Measurements from ENCODE around the gene TAF15.

Gene TAF15

GRCh38 chr17:35808962-35809854, at the start of gene TAF15:
TSS of gene TAF15 (plus strand) at chr17:35809484. CDS start at chr17:35809570, 86 bp downstream.
- DNase-seq (ENCODE audit: low read depth, low spot score) = peak; percentile 91
- no peaks in the 10 kb centered on the region for H3K9me3 ChIP-seq (ENCODE audit: control insufficient read depth, insufficient read depth, low read length)
- no peaks in the 10 kb centered on the region for H3K27me3 ChIP-seq (ENCODE audit: control insufficient read depth, insufficient read depth, low read length)
- no CpG with 5 or more reads among the region's 71 CpGs for WGBS (ENCODE audit: insufficient coverage, insufficient read length)
- H3K27ac ChIP-seq (ENCODE audit: low read length) = no peak within 1 kb of the TSS
- H3K4me3 ChIP-seq (ENCODE audit: low read length) = peak within 1 kb of the TSS; percentile 77
- H3K36me3 ChIP-seq (ENCODE audit: control insufficient read depth, insufficient read depth, low read length) = no peaks in the 10 kb centered on the region
- H3K4me1 ChIP-seq (ENCODE audit: control insufficient read depth, insufficient read depth, low read length) = no peaks in the 10 kb centered on the region

GRCh38 chr17:35760587-35760986, 48.7 kb upstream of the TAF15 start, which contains the start of gene C17orf50:
TSS of gene C17orf50 (plus strand) at chr17:35760887. CDS start at chr17:35760942, 55 bp downstream.
- H3K27ac ChIP-seq (ENCODE audit: low read length) = no peak within 1 kb of the TSS
- WGBS (ENCODE audit: insufficient coverage, insufficient read length) = no CpG with 5 or more reads among the region's 1 CpG

GRCh38 chr17:35761601-35762000, 47.7 kb upstream of the TAF15 start:
- no CpG with 5 or more reads among the region's 5 CpGs for WGBS (ENCODE audit: insufficient coverage, insufficient read length)
- no peaks in the 10 kb centered on the region for H3K27me3 ChIP-seq (ENCODE audit: control insufficient read depth, insufficient read depth, low read length)
- H3K4me1 ChIP-seq (ENCODE audit: control insufficient read depth, insufficient read depth, low read length) = peaks cover 2% of the 10 kb centered on the region; the same call in 1 of the 2 replicates
- DNase-seq (ENCODE audit: low read depth, low spot score) = no peak
- H3K9me3 ChIP-seq (ENCODE audit: control insufficient read depth, insufficient read depth, low read length) = no peaks in the 10 kb centered on the region
- H3K4me3 ChIP-seq (ENCODE audit: low read length) = no peak overlapping the region
- no peaks in the 10 kb centered on the region for H3K36me3 ChIP-seq (ENCODE audit: control insufficient read depth, insufficient read depth, low read length)
- no peak overlapping the region for H3K27ac ChIP-seq (ENCODE audit: low read length)

More at GRCh38 chr17:35760587-35760986, 48.7 kb upstream of the TAF15 start, which contains the start of gene C17orf50:
- H3K9me3 ChIP-seq (ENCODE audit: control insufficient read depth, insufficient read depth, low read length) = no peaks in the 10 kb centered on the region
- no peak within 1 kb of the TSS for H3K4me3 ChIP-seq (ENCODE audit: low read length)
- DNase-seq (ENCODE audit: low read depth, low spot score) = no peak
- H3K36me3 ChIP-seq (ENCODE audit: control insufficient read depth, insufficient read depth, low read length) = no peaks in the 10 kb centered on the region
- H3K4me1 ChIP-seq (ENCODE audit: control insufficient read depth, insufficient read depth, low read length) = peaks cover 1% of the 10 kb centered on the region; the same call in 1 of the 2 replicates
- no peaks in the 10 kb centered on the region for H3K27me3 ChIP-seq (ENCODE audit: control insufficient read depth, insufficient read depth, low read length)

- WGBS (ENCODE audit: insufficient coverage, insufficient read length) = no CpG with 5 or more reads among the region's 17 CpGs
These were observed 45.5 kb upstream of the TAF15 start for GRCh38 chr17:35763767-35764122.

GRCh38 chr17:35764123-35764991, 44.9 kb upstream of the TAF15 start:
- H3K4me3 ChIP-seq (ENCODE audit: low read length) = peak overlapping the region; percentile 34; the same call in 1 of the 2 replicates

More at GRCh38 chr17:35763767-35764122, 45.5 kb upstream of the TAF15 start:
- Histone ChIP-seq H3K36me3 (ENCODE audit: control insufficient read depth, insufficient read depth, low read length) (no peaks in the 10 kb centered on the region), H3K4me1 (ENCODE audit: control insufficient read depth, insufficient read depth, low read length) (peaks cover 2% of the 10 kb centered on the region; the same call in 1 of the 2 replicates), H3K27me3 (ENCODE audit: control insufficient read depth, insufficient read depth, low read length) (no peaks in the 10 kb centered on the region), H3K27ac (ENCODE audit: low read length) (no peak overlapping the region), H3K4me3 (ENCODE audit: low read length) (no peak overlapping the region; the same call in 1 of the 2 replicates), H3K9me3 (ENCODE audit: control insufficient read depth, insufficient read depth, low read length) (no peaks in the 10 kb centered on the region)
- no peak for DNase-seq (ENCODE audit: low read depth, low spot score)

GRCh38 chr17:35765086-35765710, 44.1 kb upstream of the TAF15 start:
- H3K27ac ChIP-seq (ENCODE audit: low read length) = no peak overlapping the region
- no peaks in the 10 kb centered on the region for H3K27me3 ChIP-seq (ENCODE audit: control insufficient read depth, insufficient read depth, low read length)
- no peak overlapping the region for H3K4me3 ChIP-seq (ENCODE audit: low read length)
- DNase-seq (ENCODE audit: low read depth, low spot score) = no peak
- H3K36me3 ChIP-seq (ENCODE audit: control insufficient read depth, insufficient read depth, low read length) = no peaks in the 10 kb centered on the region
- peaks cover 2% of the 10 kb centered on the region; the same call in 1 of the 2 replicates for H3K4me1 ChIP-seq (ENCODE audit: control insufficient read depth, insufficient read depth, low read length)
- H3K9me3 ChIP-seq (ENCODE audit: control insufficient read depth, insufficient read depth, low read length) = no peaks in the 10 kb centered on the region
- no CpG with 5 or more reads among the region's 11 CpGs for WGBS (ENCODE audit: insufficient coverage, insufficient read length)

More at GRCh38 chr17:35764123-35764991, 44.9 kb upstream of the TAF15 start:
- no peaks in the 10 kb centered on the region for H3K36me3 ChIP-seq (ENCODE audit: control insufficient read depth, insufficient read depth, low read length)
- no peak overlapping the region for H3K27ac ChIP-seq (ENCODE audit: low read length)
- H3K27me3 ChIP-seq (ENCODE audit: control insufficient read depth, insufficient read depth, low read length) = no peaks in the 10 kb centered on the region
- no CpG with 5 or more reads among the region's 75 CpGs for WGBS (ENCODE audit: insufficient coverage, insufficient read length)
- DNase-seq (ENCODE audit: low read depth, low spot score) = peak; percentile 88
- no peaks in the 10 kb centered on the region for H3K9me3 ChIP-seq (ENCODE audit: control insufficient read depth, insufficient read depth, low read length)
- H3K4me1 ChIP-seq (ENCODE audit: control insufficient read depth, insufficient read depth, low read length) = peaks cover 2% of the 10 kb centered on the region; the same call in 1 of the 2 replicates

GRCh38 chr17:35765756-35766488, 43.4 kb upstream of the TAF15 start:
- Histone ChIP-seq H3K9me3 (ENCODE audit: control insufficient read depth, insufficient read depth, low read length) (no peaks in the 10 kb centered on the region), H3K36me3 (ENCODE audit: control insufficient read depth, insufficient read depth, low read length) (no peaks in the 10 kb centered on the region), H3K27me3 (ENCODE audit: control insufficient read depth, insufficient read depth, low read length) (no peaks in the 10 kb centered on the region), H3K27ac (ENCODE audit: low read length) (no peak overlapping the region), H3K4me1 (ENCODE audit: control insufficient read depth, insufficient read depth, low read length) (peaks cover 2% of the 10 kb centered on the region; the same call in 1 of the 2 replicates), H3K4me3 (ENCODE audit: low read length) (no peak overlapping the region)
- no peak for DNase-seq (ENCODE audit: low read depth, low spot score)
- no CpG with 5 or more reads among the region's 8 CpGs for WGBS (ENCODE audit: insufficient coverage, insufficient read length)

GRCh38 chr17:35766489-35766877, 42.8 kb upstream of the TAF15 start:
- no peak for DNase-seq (ENCODE audit: low read depth, low spot score)
- WGBS (ENCODE audit: insufficient coverage, insufficient read length) = no CpG with 5 or more reads among the region's 24 CpGs
- H3K27ac ChIP-seq (ENCODE audit: low read length) = no peak overlapping the region
- no peak overlapping the region for H3K4me3 ChIP-seq (ENCODE audit: low read length)
- no peaks in the 10 kb centered on the region for H3K27me3 ChIP-seq (ENCODE audit: control insufficient read depth, insufficient read depth, low read length)
- H3K36me3 ChIP-seq (ENCODE audit: control insufficient read depth, insufficient read depth, low read length) = no peaks in the 10 kb centered on the region
- peaks cover 2% of the 10 kb centered on the region; the same call in 1 of the 2 replicates for H3K4me1 ChIP-seq (ENCODE audit: control insufficient read depth, insufficient read depth, low read length)
- no peaks in the 10 kb centered on the region for H3K9me3 ChIP-seq (ENCODE audit: control insufficient read depth, insufficient read depth, low read length)

- DNase-seq (ENCODE audit: low read depth, low spot score) = no peak
- no CpG with 5 or more reads among the region's 7 CpGs for WGBS (ENCODE audit: insufficient coverage, insufficient read length)
- Histone ChIP-seq H3K27me3 (ENCODE audit: control insufficient read depth, insufficient read depth, low read length) (no peaks in the 10 kb centered on the region), H3K4me3 (ENCODE audit: low read length) (no peak overlapping the region), H3K36me3 (ENCODE audit: control insufficient read depth, insufficient read depth, low read length) (no peaks in the 10 kb centered on the region), H3K4me1 (ENCODE audit: control insufficient read depth, insufficient read depth, low read length) (peaks cover 2% of the 10 kb centered on the region; the same call in 1 of the 2 replicates), H3K27ac (ENCODE audit: low read length) (no peak overlapping the region), H3K9me3 (ENCODE audit: control insufficient read depth, insufficient read depth, low read length) (no peaks in the 10 kb centered on the region)
These were observed 42.3 kb upstream of the TAF15 start for GRCh38 chr17:35766903-35767510.
